B cell (primary cell): ENCODE measurements around the gene DPPA2.

Experiments used
- CTCF ChIP-seq: fragments of 200-600 bp; IDR thresholded peaks from one replicate; pipeline ENCODE4 v1.8.0; 2022; ENCODE audit warnings: antibody characterized with exemption, mild to moderate bottlenecking
- EZH2 ChIP-seq: IDR thresholded peaks from 2 replicates; pipeline ENCODE4 v1.6.1; 2012; ENCODE audit warnings: borderline replicate concordance, low read depth, mild to moderate bottlenecking, moderate library complexity, low read length; ENCODE audit not compliant: insufficient read depth, poor library complexity, severe bottlenecking

GRCh38 chr3:109297496-109297895 is 18.8 kb downstream of the DPPA2 start:
- TF ChIP-seq CTCF = no peak
- no peak for TF ChIP-seq EZH2
